ENCODE measurements around the gene RAP1GAP2. TPM values are rescaled to one million over a fixed set of nuclear protein-coding genes. Genes with fewer than 3 reads are reported as not detected.
"Not testable (repeated sequence)": the region's sequence is repeated elsewhere in the genome, so short reads cannot be mapped to it uniquely, and the experiment has no call there.

Gene RAP1GAP2
- total RNA-seq, 1 donor from 2014 or later = 0.79 TPM

GRCh38 chr17:2991396-2992180, 195.3 kb downstream of the RAP1GAP2 start:
- H3K4me1 Mint-ChIP-seq; intact Hi-C loops (cut with micrococcal nuclease); H3K36me3 Mint-ChIP-seq (ENCODE audit: low read depth): not testable (repeated sequence)

DNA sequence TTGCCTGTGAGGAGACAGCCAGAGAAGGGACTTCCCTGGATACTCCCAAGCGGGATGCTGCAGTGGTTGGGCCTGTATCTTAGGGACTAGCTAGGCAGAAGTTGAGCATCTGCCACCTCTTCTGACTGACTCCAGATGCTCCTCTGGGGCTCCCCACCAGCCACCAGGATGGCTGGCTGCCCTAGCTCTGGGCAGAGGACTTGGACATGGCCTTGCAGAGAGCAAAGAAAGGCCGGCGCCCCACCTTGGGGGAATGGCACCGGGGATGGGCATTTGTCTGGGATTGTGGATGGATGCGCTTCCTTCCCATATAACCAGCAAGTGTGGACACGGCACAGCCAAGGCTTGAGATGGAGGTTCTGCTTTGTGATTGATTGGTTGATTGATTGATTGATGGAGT, 198.2 kb downstream of the RAP1GAP2 start:
- no peak overlapping the region for H3K4me3 Mint-ChIP-seq
- intact Hi-C loops (cut with micrococcal nuclease) = no loop called here
- H3K36me3 Mint-ChIP-seq (ENCODE audit: low read depth) = peaks cover 2% of the 10 kb centered on the region
- H3K9me3 Mint-ChIP-seq = no peaks in the 10 kb centered on the region
- H3K4me1 Mint-ChIP-seq = no peaks in the 10 kb centered on the region
- no peak overlapping the region for H3K27ac Mint-ChIP-seq
- H3K27me3 Mint-ChIP-seq = no peaks in the 10 kb centered on the region
- no peak for DNase-seq

More at GRCh38 chr17:2991396-2992180, 195.3 kb downstream of the RAP1GAP2 start:
- not testable (repeated sequence) for H3K9me3 Mint-ChIP-seq, H3K27me3 Mint-ChIP-seq, H3K27ac Mint-ChIP-seq, H3K4me3 Mint-ChIP-seq, DNase-seq

GRCh38 chr17:2995377-2995776, 199.1 kb downstream of the RAP1GAP2 start:
- peaks cover 2% of the 10 kb centered on the region for H3K36me3 Mint-ChIP-seq (ENCODE audit: low read depth)
- H3K9me3 Mint-ChIP-seq = no peaks in the 10 kb centered on the region
- H3K27me3 Mint-ChIP-seq = no peaks in the 10 kb centered on the region
- no peak overlapping the region for H3K27ac Mint-ChIP-seq
- H3K4me3 Mint-ChIP-seq = no peak overlapping the region
- no peak for DNase-seq
- H3K4me1 Mint-ChIP-seq = no peaks in the 10 kb centered on the region
- intact Hi-C loops (cut with micrococcal nuclease) = no loop called here

DNA sequence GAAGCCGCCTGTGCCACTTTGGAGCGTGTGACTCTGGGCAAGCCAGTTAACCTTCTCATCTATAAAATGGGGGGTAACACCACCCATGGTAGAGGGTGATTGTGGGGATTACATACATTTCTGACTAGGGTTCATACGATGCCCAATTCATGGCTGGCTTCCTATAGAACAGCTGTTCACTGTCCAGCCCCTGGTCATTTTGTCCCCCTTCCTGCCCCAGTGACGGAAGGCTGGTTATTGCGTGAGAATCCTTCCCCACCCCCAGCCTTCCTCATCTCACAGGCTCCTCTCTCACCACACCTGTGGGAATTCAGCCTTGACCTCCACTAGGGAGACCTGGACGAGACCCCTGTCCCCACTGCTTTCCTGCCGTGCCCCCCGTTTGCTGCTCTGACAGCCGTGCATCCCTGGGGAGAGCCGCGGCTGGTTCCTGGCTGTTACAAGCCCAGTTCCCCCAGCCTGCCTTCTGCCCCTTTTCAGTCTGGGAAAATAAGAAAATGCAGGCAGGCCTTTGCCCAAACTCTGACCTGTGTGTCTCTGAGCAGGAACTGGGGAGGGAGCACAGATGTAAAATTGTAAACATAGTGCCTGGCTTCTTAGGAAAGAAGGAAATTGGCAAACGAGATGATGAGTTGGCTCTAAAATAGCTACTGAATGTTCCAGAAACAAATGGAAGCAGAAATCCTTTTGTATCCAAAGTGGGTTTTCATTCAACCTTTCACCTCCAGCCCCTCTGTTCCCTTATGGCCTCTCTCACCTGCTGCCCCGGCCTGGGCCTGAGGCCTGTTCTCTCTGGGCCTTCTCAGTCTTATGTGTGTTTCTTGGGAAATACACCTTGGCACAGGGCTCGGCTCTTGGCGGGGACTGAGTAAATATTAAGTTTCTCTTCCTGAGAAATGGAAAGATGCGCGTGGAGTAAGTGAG, 199.9 kb downstream of the RAP1GAP2 start:
- no peak overlapping the region for H3K27ac Mint-ChIP-seq
- no peaks in the 10 kb centered on the region for H3K9me3 Mint-ChIP-seq
- intact Hi-C loops (cut with micrococcal nuclease) = no loop called here
- peaks cover 2% of the 10 kb centered on the region for H3K36me3 Mint-ChIP-seq (ENCODE audit: low read depth)
- H3K27me3 Mint-ChIP-seq = no peaks in the 10 kb centered on the region
- no peak for DNase-seq
- no peaks in the 10 kb centered on the region for H3K4me1 Mint-ChIP-seq
- no peak overlapping the region for H3K4me3 Mint-ChIP-seq

- H3K27me3 Mint-ChIP-seq = no peaks in the 10 kb centered on the region
- no peak for DNase-seq
- peaks cover 2% of the 10 kb centered on the region for H3K36me3 Mint-ChIP-seq (ENCODE audit: low read depth)
- intact Hi-C loops (cut with micrococcal nuclease) = no loop called here
- H3K27ac Mint-ChIP-seq = no peak overlapping the region
- H3K4me1 Mint-ChIP-seq = no peaks in the 10 kb centered on the region
- H3K4me3 Mint-ChIP-seq = no peak overlapping the region
- no peaks in the 10 kb centered on the region for H3K9me3 Mint-ChIP-seq
Observed at GRCh38 chr17:2996810-2997670, 200.8 kb downstream of the RAP1GAP2 start.

GRCh38 chr17:2998469-2998901, 202.2 kb downstream of the RAP1GAP2 start:
- intact Hi-C loops (cut with micrococcal nuclease); H3K4me3 Mint-ChIP-seq; H3K36me3 Mint-ChIP-seq (ENCODE audit: low read depth); H3K4me1 Mint-ChIP-seq; H3K27me3 Mint-ChIP-seq; H3K27ac Mint-ChIP-seq; DNase-seq; H3K9me3 Mint-ChIP-seq: not testable (repeated sequence)

- DNase-seq = no peak
- intact Hi-C loops (cut with micrococcal nuclease) = loop anchor here (10.0 kb wide), 1 partner anchor 58 kb away; no protein-coding TSS in a partner anchor
- H3K4me1 Mint-ChIP-seq = no peaks in the 10 kb centered on the region
- no peaks in the 10 kb centered on the region for H3K36me3 Mint-ChIP-seq (ENCODE audit: low read depth)
- no peak overlapping the region for H3K4me3 Mint-ChIP-seq
- H3K27me3 Mint-ChIP-seq = no peaks in the 10 kb centered on the region
- no peaks in the 10 kb centered on the region for H3K9me3 Mint-ChIP-seq
- H3K27ac Mint-ChIP-seq = no peak overlapping the region
Observed at GRCh38 chr17:3002538-3003295, 206.5 kb downstream of the RAP1GAP2 start.

DNA sequence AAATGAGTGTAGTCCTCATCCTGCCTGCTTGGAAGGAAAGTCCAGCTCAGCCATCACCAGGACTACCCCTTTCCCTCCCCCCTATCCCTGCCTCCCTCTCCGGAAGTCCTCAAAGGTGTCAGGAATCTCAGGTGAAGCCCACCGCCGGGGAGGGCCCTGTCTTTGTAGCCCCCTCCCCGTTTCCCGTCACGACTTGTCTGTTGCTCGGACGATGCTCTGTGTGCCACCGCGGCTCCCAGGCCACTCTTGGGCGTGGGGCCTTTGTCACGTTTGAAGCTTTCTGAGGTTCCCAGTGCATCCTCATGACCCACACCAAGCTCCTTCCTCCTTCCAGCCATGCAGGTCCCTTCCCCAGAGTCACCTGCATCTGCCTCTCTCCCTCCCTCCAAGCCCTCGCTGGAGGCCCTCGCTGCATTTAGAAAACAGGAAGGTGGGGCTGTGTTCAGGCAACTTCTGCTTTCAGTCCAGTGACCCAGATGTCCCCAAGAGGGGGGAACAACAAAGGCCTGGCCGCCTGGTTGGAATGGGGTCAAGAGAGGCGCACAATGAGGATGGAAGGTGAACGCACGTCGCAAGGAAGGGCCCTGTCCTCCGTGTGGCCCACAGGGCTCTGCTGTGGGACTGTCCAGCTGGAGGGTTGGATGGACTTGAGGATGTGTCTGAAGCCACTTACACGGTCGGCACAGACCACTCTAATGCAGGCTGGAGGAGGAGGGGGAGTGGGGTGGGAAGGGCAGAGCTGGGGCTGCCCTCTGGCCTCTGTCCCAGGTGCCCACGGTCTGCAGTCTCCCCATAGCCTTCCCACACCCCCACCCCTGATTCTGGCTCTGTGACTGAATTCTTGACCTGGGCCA, 207.3 kb downstream of the RAP1GAP2 start:
- intact Hi-C loops (cut with micrococcal nuclease) = loop anchor here (10.0 kb wide), 1 partner anchor 59 kb away; no protein-coding TSS in a partner anchor
- H3K27ac Mint-ChIP-seq = no peak overlapping the region
- H3K4me3 Mint-ChIP-seq = no peak overlapping the region
- H3K9me3 Mint-ChIP-seq = no peaks in the 10 kb centered on the region
- DNase-seq = no peak
- H3K4me1 Mint-ChIP-seq = no peaks in the 10 kb centered on the region
- no peaks in the 10 kb centered on the region for H3K36me3 Mint-ChIP-seq (ENCODE audit: low read depth)
- no peaks in the 10 kb centered on the region for H3K27me3 Mint-ChIP-seq

GRCh38 chr17:3004150-3004801, 208.0 kb downstream of the RAP1GAP2 start:
- no peaks in the 10 kb centered on the region for H3K27me3 Mint-ChIP-seq
- intact Hi-C loops (cut with micrococcal nuclease) = loop anchor here (10.0 kb wide), 1 partner anchor 59 kb away; no protein-coding TSS in a partner anchor
- no peaks in the 10 kb centered on the region for H3K4me1 Mint-ChIP-seq
- H3K36me3 Mint-ChIP-seq (ENCODE audit: low read depth) = no peaks in the 10 kb centered on the region
- H3K4me3 Mint-ChIP-seq = no peak overlapping the region
- H3K9me3 Mint-ChIP-seq = no peaks in the 10 kb centered on the region
- DNase-seq = no peak
- no peak overlapping the region for H3K27ac Mint-ChIP-seq

GRCh38 chr17:3004925-3005324, 208.7 kb downstream of the RAP1GAP2 start:
- intact Hi-C loops (cut with micrococcal nuclease) = loop anchor here (10.0 kb wide), 1 partner anchor 60 kb away; no protein-coding TSS in a partner anchor
- no peak overlapping the region for H3K27ac Mint-ChIP-seq

DNA sequence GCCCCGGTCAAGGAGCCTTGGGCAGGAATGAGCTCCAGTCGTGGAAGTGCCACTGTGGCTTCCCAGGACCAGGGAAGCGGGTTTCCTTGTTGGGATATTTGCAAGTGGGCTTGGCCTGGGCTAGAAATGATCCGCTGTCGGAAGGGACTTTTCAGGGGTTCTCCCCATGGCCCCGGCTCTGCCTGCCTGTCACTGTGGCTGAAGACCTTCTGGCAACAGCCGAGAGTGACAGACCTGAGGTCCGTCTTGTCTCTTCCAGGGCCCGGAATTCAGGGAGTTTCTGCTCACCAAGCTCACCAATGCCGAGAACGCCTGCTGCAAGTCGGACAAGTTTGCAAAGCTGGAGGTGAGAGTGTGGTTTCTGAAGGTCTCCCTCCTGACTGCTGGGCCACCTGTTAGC, 209.5 kb downstream of the RAP1GAP2 start:
- no peaks in the 10 kb centered on the region for H3K4me1 Mint-ChIP-seq
- DNase-seq = no peak
- no peaks in the 10 kb centered on the region for H3K36me3 Mint-ChIP-seq (ENCODE audit: low read depth)
- H3K9me3 Mint-ChIP-seq = no peaks in the 10 kb centered on the region
- H3K27ac Mint-ChIP-seq = no peak overlapping the region
- H3K4me3 Mint-ChIP-seq = no peak overlapping the region
- intact Hi-C loops (cut with micrococcal nuclease) = loop anchor here (10.0 kb wide), 1 partner anchor 61 kb away; no protein-coding TSS in a partner anchor
- no peaks in the 10 kb centered on the region for H3K27me3 Mint-ChIP-seq

More at GRCh38 chr17:3004925-3005324, 208.7 kb downstream of the RAP1GAP2 start:
- H3K27me3 Mint-ChIP-seq = no peaks in the 10 kb centered on the region
- no peak for DNase-seq
- no peaks in the 10 kb centered on the region for H3K36me3 Mint-ChIP-seq (ENCODE audit: low read depth)
- no peaks in the 10 kb centered on the region for H3K4me1 Mint-ChIP-seq
- no peak overlapping the region for H3K4me3 Mint-ChIP-seq
- H3K9me3 Mint-ChIP-seq = no peaks in the 10 kb centered on the region

DNA sequence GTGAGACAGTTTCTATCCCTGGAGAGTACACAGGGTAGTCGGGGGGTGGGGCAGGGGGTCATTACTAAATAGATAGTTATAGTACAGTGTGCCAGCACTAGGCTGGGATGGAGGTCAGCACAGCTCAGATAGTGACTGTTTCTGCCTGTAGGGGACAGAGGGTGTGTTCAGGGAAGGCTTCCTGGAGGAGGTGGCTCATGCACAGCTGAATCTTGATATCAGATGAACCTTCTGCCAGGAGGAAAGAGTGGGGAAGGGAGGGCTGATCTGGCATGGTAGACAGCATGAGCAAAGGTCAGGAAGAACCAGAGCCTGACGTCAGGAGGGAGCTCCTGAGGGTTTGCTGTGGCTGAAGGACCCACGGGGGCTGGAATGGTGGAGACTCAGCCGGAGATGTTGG, 210.6 kb downstream of the RAP1GAP2 start:
- no peaks in the 10 kb centered on the region for H3K4me1 Mint-ChIP-seq
- H3K9me3 Mint-ChIP-seq = no peaks in the 10 kb centered on the region
- no peaks in the 10 kb centered on the region for H3K36me3 Mint-ChIP-seq (ENCODE audit: low read depth)
- intact Hi-C loops (cut with micrococcal nuclease) = loop anchor here (10.0 kb wide), 1 partner anchor 62 kb away; no protein-coding TSS in a partner anchor
- no peak overlapping the region for H3K27ac Mint-ChIP-seq
- H3K4me3 Mint-ChIP-seq = no peak overlapping the region
- DNase-seq = no peak
- no peaks in the 10 kb centered on the region for H3K27me3 Mint-ChIP-seq
